Omental fat pad (tissue), 4 donors: Measurements from ENCODE around the gene RBM26. TPM values are rescaled to one million over a fixed set of nuclear protein-coding genes. Genes with fewer than 3 reads are reported as not detected.

Experiments used
- ATAC-seq: fragments of 150-250 bp; one replicate; pipeline ENCODE4 v1.9.1; 2016; ENCODE audit warnings: mild to moderate bottlenecking, moderate library complexity; ENCODE audit not compliant: low FRiP score
- DNase-seq: peaks from one replicate; pipeline ENCODE4 v3.0.0-alpha.2; 2019; ENCODE audit warnings: low spot score
- total RNA-seq, 4 donors: library from RNA; depleted of rRNA; stranded (reverse); fragments of >200 nt; gene quantifications; one replicate each; pipeline ENCODE4 v1.1.0, GENCODE V29; 2016
- TF ChIP-seq, protein P1 (sequence below), 3 donors: fragments of 450-650 bp; IDR thresholded peaks; one replicate each; pipeline ENCODE4 v1.5.1; 2016 to 2017; ENCODE audit warnings: antibody characterized with exemption in 3 of 3, mild to moderate bottlenecking in 3 of 3, moderate library complexity in 2 of 3

RBM26 gene
- total RNA-seq, 4 donors from 2014 or later = 23.6 to 49.5 (median 34.1) TPM

DNA sequence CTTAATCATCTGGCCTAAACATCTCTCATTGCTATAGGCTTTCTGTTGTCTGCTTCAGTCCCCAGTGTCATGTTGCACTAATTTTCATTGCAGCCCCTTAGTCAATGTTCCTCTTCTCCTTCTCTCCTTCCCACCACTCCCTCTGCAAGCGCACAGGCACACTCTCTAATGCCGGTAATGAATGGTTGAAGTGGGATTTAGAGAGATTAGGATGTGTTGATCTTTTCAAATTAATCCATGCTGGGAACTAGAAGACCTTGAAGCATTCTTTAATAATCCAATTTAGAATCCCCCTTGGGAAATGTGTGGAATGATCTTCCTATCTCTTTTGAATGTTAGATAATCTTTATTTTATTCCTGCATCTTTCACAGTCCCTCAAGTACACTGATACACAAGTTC is 41.7 kb upstream of the RBM26 start:
- DNase-seq = no peak
- no peak for ATAC-seq
- TF ChIP-seq, protein P1, sequence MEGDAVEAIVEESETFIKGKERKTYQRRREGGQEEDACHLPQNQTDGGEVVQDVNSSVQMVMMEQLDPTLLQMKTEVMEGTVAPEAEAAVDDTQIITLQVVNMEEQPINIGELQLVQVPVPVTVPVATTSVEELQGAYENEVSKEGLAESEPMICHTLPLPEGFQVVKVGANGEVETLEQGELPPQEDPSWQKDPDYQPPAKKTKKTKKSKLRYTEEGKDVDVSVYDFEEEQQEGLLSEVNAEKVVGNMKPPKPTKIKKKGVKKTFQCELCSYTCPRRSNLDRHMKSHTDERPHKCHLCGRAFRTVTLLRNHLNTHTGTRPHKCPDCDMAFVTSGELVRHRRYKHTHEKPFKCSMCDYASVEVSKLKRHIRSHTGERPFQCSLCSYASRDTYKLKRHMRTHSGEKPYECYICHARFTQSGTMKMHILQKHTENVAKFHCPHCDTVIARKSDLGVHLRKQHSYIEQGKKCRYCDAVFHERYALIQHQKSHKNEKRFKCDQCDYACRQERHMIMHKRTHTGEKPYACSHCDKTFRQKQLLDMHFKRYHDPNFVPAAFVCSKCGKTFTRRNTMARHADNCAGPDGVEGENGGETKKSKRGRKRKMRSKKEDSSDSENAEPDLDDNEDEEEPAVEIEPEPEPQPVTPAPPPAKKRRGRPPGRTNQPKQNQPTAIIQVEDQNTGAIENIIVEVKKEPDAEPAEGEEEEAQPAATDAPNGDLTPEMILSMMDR (IDR thresholded peaks at IDR 0.05) = no peak

DNA sequence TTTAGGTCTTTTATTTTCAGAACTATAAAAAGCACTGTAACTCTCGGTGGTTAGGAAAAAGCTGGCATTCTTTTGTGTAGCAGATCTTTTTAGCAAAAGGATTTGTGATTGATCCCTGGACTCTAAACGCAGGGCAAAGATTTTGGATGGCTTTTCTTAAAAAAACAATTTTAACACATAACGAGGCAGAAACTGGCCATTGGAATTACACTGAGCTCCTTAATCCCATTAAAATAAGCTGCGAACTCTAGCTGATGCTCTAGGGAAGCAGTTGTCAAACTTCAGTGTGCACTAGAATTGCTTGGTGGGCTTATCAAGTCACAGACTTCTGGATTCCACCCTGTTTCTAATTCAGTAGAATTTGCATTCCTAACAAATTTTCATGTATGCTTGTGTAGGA is 41.1 kb upstream of the RBM26 start:
- ATAC-seq (no peak), DNase-seq (no peak)
- TF ChIP-seq, protein P1 (IDR thresholded peaks at IDR 0.05) = no peak

DNA sequence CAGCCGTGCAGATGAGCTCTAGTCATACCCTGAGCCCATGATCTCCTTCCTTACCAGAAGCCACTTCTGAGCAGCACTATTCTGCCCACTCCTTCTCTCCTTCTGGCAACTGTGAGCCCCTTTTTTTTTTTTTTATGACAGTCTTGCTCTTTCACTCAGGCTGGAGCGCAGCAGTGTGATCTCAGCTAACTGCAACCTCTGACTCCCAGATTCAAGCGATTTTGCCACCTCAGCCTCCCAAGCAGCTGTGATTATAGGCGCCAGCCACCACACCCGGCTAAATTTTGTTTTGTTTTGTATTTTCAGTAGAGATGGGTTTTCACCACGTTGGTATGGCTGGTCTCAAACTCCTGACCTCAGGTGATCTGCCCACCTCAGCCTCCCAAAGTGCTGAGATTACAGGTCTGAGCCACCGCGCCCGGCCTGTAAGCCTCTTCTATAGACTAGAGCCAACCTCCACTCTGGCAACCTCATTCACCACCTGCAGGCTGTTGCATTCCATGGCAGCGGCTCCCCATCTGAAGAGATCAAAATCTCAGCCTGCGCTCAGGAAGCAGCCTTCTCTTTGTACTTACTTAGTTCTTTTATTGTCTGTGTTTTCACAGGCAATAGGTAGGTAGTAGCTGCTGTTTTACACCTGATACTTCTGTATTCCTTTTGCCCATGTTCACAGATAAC is 40.1 kb upstream of the RBM26 start:
- no peak for ATAC-seq
- TF ChIP-seq, protein P1 (IDR thresholded peaks at IDR 0.05) = no peak
- DNase-seq = no peak

DNA sequence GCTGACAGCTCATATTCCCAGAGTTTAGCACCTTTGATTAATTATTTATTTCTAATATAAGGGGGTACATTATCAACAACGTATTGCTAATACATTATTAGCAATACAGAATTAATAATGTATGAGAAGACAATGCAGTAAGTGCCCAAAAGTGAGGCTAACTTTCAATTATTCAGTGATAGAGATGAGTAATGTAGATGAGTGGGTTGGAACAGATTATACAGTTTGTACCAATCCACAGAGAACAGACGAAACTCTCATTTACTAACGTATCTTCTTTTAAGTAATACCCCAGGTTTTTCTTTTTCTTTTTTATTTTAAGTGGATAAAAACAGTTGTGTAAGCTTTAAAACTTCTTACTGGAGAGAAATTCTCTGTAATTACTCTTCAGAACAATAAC is 36.7 kb upstream of the RBM26 start:
- DNase-seq (no peak), ATAC-seq (no peak)
- TF ChIP-seq, protein P1 (IDR thresholded peaks at IDR 0.05) = no peak

DNA sequence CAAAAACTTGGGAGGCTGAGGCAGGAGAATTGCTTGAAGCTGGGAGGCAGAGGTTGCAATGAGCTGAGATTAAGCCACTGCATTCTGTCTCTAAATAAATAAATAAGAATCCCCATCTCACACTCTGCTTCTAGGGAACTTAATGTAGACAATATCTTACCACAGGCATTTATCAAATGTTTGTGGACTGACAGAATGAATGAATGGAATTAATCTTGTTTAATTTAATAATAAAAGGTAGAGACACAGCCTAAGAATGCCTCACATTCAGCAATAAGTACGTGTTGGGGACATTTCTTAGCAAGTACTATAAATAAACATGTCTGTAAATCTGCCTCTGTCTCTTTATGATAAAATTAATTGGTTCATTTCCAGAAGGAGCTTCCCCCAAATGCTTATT is 36.2 kb upstream of the RBM26 start:
- ATAC-seq (no peak), DNase-seq (no peak)
- TF ChIP-seq, protein P1 (IDR thresholded peaks at IDR 0.05) = no peak

DNA sequence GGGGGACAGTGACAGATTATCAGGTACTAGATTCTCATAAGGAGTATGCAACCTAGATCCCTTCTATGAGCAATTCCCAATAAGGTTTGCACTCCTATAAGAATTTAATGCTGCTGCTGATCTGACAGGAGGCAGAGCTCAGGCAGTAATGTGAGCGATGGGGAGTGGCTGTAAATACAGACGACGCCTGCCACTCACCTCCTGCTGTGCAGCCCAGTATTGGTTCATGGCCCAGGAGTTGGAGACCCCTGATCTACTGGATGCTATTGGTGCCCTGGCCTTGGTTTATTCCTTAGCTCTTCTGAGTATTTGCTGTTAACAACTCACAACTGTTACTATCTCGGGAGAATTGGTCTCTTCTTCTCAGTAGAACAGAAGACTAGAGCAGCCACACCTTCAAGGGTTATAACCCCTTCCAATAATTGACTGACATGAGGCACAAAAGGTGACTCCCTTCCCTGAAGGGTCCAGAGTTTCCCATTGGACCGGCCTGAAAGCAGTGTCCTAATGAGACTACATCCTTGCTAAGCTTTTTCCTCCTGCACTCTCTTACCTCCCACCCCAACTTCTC is 35.0 kb upstream of the RBM26 start:
- TF ChIP-seq, protein P1 (IDR thresholded peaks at IDR 0.05) = no peak
- DNase-seq (no peak), ATAC-seq (no peak)

DNA sequence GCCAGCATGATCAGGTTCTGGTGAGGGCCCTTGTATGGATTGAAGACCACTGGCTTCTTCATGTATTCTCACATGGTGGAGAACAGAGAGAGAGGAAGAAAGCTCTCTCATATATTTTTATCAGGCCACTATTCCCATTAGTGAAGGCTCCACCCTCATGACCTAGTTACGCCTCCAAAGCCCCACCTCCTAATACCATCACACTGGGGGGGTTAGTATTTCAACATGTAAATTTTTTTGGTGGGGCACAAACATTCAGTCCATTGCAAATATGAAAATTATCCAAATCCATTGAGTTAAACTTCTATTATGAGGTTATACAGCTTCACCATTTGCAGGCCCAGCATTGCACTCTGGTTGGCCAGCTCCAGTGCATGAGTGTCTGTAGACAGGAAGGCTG is 33.2 kb upstream of the RBM26 start:
- TF ChIP-seq, protein P1 (IDR thresholded peaks at IDR 0.05) = no peak
- no peak for DNase-seq
- no peak for ATAC-seq
